Loucy (cell line): ENCODE data around the gene FAM83F.

Source experiments
- H2AFZ ChIP-seq: fragments of 200-600 bp; sonication (generic); 2 replicates; pipeline ENCODE4 v1.6.0; 2016; ENCODE audit warnings: antibody characterized with exemption, mild to moderate bottlenecking, low read length, moderate library complexity
- H3F3A ChIP-seq: fragments of 200-600 bp; 2 replicates; pipeline ENCODE4 v1.6.0; 2016; ENCODE audit warnings: antibody characterized with exemption, low read depth, mild to moderate bottlenecking
- H3K27me3 ChIP-seq: fragments of 200-600 bp; sonication (generic); 2 replicates; pipeline ENCODE4 v1.6.1; 2014; ENCODE audit warnings: low read length, mild to moderate bottlenecking; ENCODE audit not compliant: insufficient read depth, poor library complexity, severe bottlenecking
- H3K36me3 ChIP-seq: fragments of 200-600 bp; sonication (generic); 2 replicates; pipeline ENCODE4 v1.6.1; 2016; ENCODE audit warnings: low read length; ENCODE audit not compliant: insufficient read depth
- H3K4me1 ChIP-seq: fragments of 200-600 bp; sonication (generic); 2 replicates; pipeline ENCODE4 v1.5.1; 2014; ENCODE audit warnings: low read length, mild to moderate bottlenecking; ENCODE audit not compliant: insufficient read depth, poor library complexity, severe bottlenecking
- H3K4me2 ChIP-seq: fragments of 200-600 bp; sonication (generic); 2 replicates; pipeline ENCODE4 v1.6.0; 2014; ENCODE audit warnings: antibody characterized with exemption, low read length, low read depth, mild to moderate bottlenecking; ENCODE audit not compliant: poor library complexity, severe bottlenecking
- H3K4me3 ChIP-seq: fragments of 200-600 bp; sonication (generic); 2 replicates; pipeline ENCODE4 v1.5.1; 2014; ENCODE audit warnings: low read length, mild to moderate bottlenecking, mixed read lengths; ENCODE audit not compliant: poor library complexity, severe bottlenecking
- H3K79me2 ChIP-seq: fragments of 200-600 bp; sonication (generic); 2 replicates; pipeline ENCODE4 v1.6.1; 2014; ENCODE audit warnings: low read length; ENCODE audit not compliant: insufficient read depth
- H3K9ac ChIP-seq: fragments of 200-600 bp; sonication (generic); 2 replicates; pipeline ENCODE4 v1.6.0; 2014; ENCODE audit warnings: mild to moderate bottlenecking, low read depth, low read length, moderate library complexity; ENCODE audit not compliant: poor library complexity, severe bottlenecking
- H3K9me2 ChIP-seq: fragments of 200-600 bp; sonication (generic); replicated peaks from 2 replicates; pipeline ENCODE4 v1.6.1; 2016; ENCODE audit warnings: low read depth, low read length, mixed read lengths
- H3K9me3 ChIP-seq: fragments of 200-600 bp; sonication (generic); 2 replicates; pipeline ENCODE4 v1.6.1; 2014; ENCODE audit warnings: mild to moderate bottlenecking, antibody characterized with exemption, low read length, low read depth; ENCODE audit not compliant: insufficient read depth
- H4K20me1 ChIP-seq: fragments of 200-600 bp; sonication (generic); 2 replicates; pipeline ENCODE4 v1.6.0; 2014; ENCODE audit warnings: antibody characterized with exemption, low read length, mild to moderate bottlenecking; ENCODE audit not compliant: insufficient read depth, poor library complexity, severe bottlenecking
- EZH2phosphoT487 ChIP-seq: fragments of 200-600 bp; IDR thresholded peaks from 2 replicates; pipeline ENCODE4 v1.6.1; 2018; ENCODE audit warnings: antibody characterized with exemption, mild to moderate bottlenecking, moderate library complexity, borderline replicate concordance
- TF ChIP-seq, protein P1 (sequence below): fragments of 200-600 bp; sonication (generic); conservative IDR thresholded peaks from 2 replicates; pipeline ENCODE4 v1.5.1; 2014; ENCODE audit warnings: mild to moderate bottlenecking, antibody characterized with exemption, low read length

The FAM83F gene

DNA sequence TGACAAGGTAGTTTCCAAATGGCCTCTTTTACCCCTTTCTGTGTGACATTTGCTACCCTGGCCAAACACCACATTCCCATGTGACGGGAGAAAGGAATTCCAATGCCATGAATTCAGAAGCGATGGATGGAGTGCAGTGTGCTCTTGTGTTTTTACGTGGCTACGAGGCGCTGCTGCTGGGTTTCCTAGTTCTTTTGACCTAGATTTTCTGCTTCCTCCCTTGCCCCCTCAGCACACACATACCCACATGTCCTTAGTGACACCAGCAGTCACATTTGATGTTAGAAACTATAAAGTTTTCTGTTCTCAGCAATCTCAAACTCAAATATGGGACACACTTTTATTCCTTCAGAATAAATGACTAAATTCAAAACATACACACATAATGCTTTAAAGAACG is 42.4 kb upstream of the FAM83F start:
- H3K4me2 ChIP-seq: peak overlapping the region; percentile 64
- no peaks in the 10 kb centered on the region for H3K27me3 ChIP-seq
- H3K4me3 ChIP-seq: peak overlapping the region; percentile 27
- no peaks in the 10 kb centered on the region for H3K9me3 ChIP-seq
- no peaks in the 10 kb centered on the region for H3K9me2 ChIP-seq
- peaks cover 72% of the 10 kb centered on the region for H3K36me3 ChIP-seq
- peaks cover 98% of the 10 kb centered on the region for H3K4me1 ChIP-seq
- H4K20me1 ChIP-seq: no peaks in the 10 kb centered on the region
- H3F3A ChIP-seq: peaks cover 28% of the 10 kb centered on the region
- peak overlapping the region; percentile 71 for H3K9ac ChIP-seq
- no peak overlapping the region for H2AFZ ChIP-seq
- peaks cover 71% of the 10 kb centered on the region for H3K79me2 ChIP-seq
- TF ChIP-seq, protein P1, sequence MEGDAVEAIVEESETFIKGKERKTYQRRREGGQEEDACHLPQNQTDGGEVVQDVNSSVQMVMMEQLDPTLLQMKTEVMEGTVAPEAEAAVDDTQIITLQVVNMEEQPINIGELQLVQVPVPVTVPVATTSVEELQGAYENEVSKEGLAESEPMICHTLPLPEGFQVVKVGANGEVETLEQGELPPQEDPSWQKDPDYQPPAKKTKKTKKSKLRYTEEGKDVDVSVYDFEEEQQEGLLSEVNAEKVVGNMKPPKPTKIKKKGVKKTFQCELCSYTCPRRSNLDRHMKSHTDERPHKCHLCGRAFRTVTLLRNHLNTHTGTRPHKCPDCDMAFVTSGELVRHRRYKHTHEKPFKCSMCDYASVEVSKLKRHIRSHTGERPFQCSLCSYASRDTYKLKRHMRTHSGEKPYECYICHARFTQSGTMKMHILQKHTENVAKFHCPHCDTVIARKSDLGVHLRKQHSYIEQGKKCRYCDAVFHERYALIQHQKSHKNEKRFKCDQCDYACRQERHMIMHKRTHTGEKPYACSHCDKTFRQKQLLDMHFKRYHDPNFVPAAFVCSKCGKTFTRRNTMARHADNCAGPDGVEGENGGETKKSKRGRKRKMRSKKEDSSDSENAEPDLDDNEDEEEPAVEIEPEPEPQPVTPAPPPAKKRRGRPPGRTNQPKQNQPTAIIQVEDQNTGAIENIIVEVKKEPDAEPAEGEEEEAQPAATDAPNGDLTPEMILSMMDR: no peak
- TF ChIP-seq EZH2phosphoT487: no peak

DNA sequence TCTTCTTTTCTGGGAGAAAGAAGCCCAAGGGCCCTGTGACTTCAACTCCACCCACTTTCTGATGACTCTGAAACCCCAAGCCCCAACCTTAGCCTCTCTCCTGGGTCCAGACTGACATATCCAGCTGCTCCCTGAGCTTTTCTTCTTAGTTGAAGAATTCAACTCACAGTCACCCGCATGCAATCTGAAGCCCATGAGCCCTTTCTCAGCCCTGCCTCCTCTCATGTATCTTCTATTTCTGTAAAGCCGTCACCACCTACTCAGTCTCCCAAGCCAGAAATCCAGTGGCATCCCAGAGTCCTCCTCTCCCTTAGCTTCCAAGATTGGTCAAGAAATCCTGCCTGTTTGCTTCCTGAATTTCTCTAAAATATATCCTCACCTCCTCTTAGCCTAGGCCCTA is 41.7 kb upstream of the FAM83F start:
- Histone ChIP-seq H3F3A (peaks cover 34% of the 10 kb centered on the region), H3K4me1 (peaks cover 98% of the 10 kb centered on the region), H3K36me3 (peaks cover 67% of the 10 kb centered on the region), H3K79me2 (peaks cover 66% of the 10 kb centered on the region), H3K4me3 (peak overlapping the region; percentile 27), H3K9me2 (no peaks in the 10 kb centered on the region), H4K20me1 (no peaks in the 10 kb centered on the region), H3K9ac (peak overlapping the region; percentile 71), H3K4me2 (peak overlapping the region; percentile 64), H3K9me3 (no peaks in the 10 kb centered on the region), H2AFZ (no peak overlapping the region), H3K27me3 (no peaks in the 10 kb centered on the region)
- TF ChIP-seq, protein P1: no peak
- TF ChIP-seq EZH2phosphoT487: no peak

DNA sequence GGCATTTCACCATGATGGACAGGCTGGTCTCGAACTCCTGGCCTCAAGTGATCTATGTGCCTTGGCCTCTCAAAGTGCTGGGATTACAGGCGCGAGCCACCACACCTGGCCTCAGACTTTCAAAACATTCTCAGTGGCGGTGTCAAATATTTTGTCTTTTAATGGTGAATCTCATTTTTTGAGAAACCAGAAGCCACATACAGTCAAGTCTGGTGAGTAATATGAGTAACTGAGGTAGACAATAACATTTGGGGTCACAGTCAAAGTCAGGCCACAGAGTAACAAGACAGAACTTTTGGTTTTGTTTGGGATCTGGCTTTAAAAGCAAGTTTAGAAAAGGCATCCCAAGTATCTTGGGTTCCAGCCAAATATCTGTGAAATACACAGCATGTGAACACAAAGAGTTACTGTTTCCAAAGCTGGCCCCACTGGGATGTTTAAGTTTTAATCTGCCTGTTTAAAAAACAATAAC is 40.1 kb upstream of the FAM83F start:
- Histone ChIP-seq H3K9me2 (no peaks in the 10 kb centered on the region), H3K27me3 (no peaks in the 10 kb centered on the region), H3K4me2 (peak overlapping the region; percentile 4), H2AFZ (no peak overlapping the region), H3F3A (peaks cover 35% of the 10 kb centered on the region), H4K20me1 (no peaks in the 10 kb centered on the region), H3K79me2 (peaks cover 66% of the 10 kb centered on the region), H3K36me3 (peaks cover 67% of the 10 kb centered on the region; the same call in 1 of the 2 replicates), H3K4me3 (no peak overlapping the region), H3K9me3 (no peaks in the 10 kb centered on the region), H3K9ac (peak overlapping the region; percentile 71), H3K4me1 (peaks cover 98% of the 10 kb centered on the region)
- TF ChIP-seq, protein P1: no peak
- no peak for TF ChIP-seq EZH2phosphoT487
